Measurements from ENCODE around the gene INTS14. TPM values are rescaled to one million over a fixed set of nuclear protein-coding genes. Genes with fewer than 3 reads are reported as not detected.

Gene INTS14
- total RNA-seq, 4 donors from 2014 or later = 30.6 to 38.4 (median 36.0) TPM

DNA sequence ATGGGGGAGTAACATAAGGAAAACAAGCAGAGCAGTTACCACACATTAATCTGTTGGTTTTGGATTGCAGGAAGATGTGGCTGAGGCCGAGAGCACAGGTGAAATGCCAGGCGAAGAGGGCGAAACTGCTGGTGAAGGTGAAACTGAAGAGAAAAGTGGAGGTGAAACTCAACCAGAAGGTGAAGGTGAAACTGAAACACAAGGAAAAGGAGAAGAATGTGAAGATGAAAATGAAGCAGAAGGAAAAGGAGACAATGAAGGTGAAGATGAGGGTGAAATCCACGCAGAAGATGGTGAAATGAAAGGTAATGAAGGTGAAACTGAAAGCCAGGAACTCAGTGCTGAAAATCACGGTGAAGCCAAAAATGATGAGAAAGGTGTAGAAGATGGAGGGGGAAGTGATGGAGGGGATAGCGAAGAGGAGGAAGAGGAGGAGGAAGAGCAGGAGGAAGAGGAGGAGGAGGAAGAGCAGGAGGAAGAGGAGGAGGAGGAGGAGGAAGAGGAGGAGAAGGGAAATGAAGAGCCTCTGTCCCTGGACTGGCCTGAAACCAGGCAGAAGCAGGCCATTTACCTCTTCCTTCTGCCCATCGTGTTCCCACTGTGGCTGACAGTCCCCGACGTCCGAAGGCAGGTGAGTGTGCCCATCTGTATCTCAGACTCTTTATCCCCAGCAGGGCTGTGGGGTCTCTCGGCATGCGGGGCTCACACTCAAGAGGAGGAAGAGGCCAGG is 39.5 kb upstream of the INTS14 start:
- 93% methylated on average over 11 to 12 of the region's 12 CpGs for WGBS, 2 donors
- Histone ChIP-seq H3K27ac (no peak overlapping the region), H3K27me3 (no peaks in the 10 kb centered on the region), H3K9me3 (no peaks in the 10 kb centered on the region), H3K36me3 (peaks cover 0 to 50% (median 0%) of the 10 kb centered on the region in 3 donors), H3K4me3 (no peak overlapping the region), H3K4me1 (no peaks in the 10 kb centered on the region)
- no peak for DNase-seq (ENCODE audit: low spot score in 2 of 2)
- TF ChIP-seq EP300 (IDR thresholded peaks at IDR 0.05) (no peak), CTCF (IDR thresholded peaks at IDR 0.05) (no peak), POLR2A (IDR thresholded peaks at IDR 0.05) (no peak)

GRCh38 chr15:65646486-65646885 is 35.6 kb upstream of the INTS14 start:
- no peaks in the 10 kb centered on the region for H3K9me3 ChIP-seq
- DNase-seq (ENCODE audit: low spot score in 2 of 2) = no peak
- no peak overlapping the region for H3K27ac ChIP-seq
- H3K27me3 ChIP-seq = no peaks in the 10 kb centered on the region
- no peaks in the 10 kb centered on the region for H3K4me1 ChIP-seq
- WGBS, 2 donors = 85 to 95% methylated on average over 4 of the region's 4 CpGs
- TF ChIP-seq EP300 (IDR thresholded peaks at IDR 0.05) (no peak), POLR2A (IDR thresholded peaks at IDR 0.05) (no peak), CTCF (IDR thresholded peaks at IDR 0.05) (no peak)
- no peak overlapping the region for H3K4me3 ChIP-seq
- peaks cover 0 to 23% (median 0%) of the 10 kb centered on the region in 3 donors for H3K36me3 ChIP-seq

DNA sequence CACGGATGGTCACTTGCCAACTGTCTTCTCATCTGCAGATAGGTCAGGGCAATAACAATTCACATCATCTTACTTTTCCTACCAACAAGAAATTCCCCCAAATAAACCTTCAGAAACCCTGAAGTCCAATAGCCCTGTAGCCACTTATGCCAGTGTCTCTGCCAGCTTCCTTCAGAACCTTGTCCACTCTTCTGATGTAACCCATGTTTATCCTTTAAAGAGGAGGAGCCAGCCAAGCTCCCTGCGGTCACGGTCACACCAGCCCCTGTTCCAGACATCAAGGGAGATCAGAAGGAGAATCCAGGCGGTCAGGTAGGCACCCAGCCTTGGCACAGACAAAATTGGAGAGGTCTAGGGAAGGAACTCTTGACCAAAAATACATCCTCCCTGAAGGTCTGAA is 34.5 kb upstream of the INTS14 start:
- 86 to 89% methylated on average over 4 of the region's 4 CpGs for WGBS, 2 donors

GRCh38 chr15:65644282-65644681 is 33.4 kb upstream of the INTS14 start:
- no peak for TF ChIP-seq EP300 (IDR thresholded peaks at IDR 0.05)
- no peak for TF ChIP-seq CTCF (IDR thresholded peaks at IDR 0.05)
- TF ChIP-seq POLR2A (IDR thresholded peaks at IDR 0.05) = no peak
- no peaks in the 10 kb centered on the region for H3K27me3 ChIP-seq
- no peak for DNase-seq (ENCODE audit: low spot score in 2 of 2)
- H3K9me3 ChIP-seq = no peaks in the 10 kb centered on the region
- H3K4me3 ChIP-seq = no peak overlapping the region
- 94 to 95% methylated on average over 4 of the region's 4 CpGs for WGBS, 2 donors
- H3K36me3 ChIP-seq = peaks cover 0 to 9% (median 0%) of the 10 kb centered on the region in 3 donors
- no peak overlapping the region for H3K27ac ChIP-seq
- H3K4me1 ChIP-seq = no peaks in the 10 kb centered on the region

More for the DNA sequence above, 34.5 kb upstream of the INTS14 start:
- H3K27me3 ChIP-seq = no peaks in the 10 kb centered on the region
- H3K9me3 ChIP-seq = no peaks in the 10 kb centered on the region
- peaks cover 0 to 12% (median 0%) of the 10 kb centered on the region in 3 donors for H3K36me3 ChIP-seq
- no peak overlapping the region for H3K4me3 ChIP-seq
- no peak overlapping the region for H3K27ac ChIP-seq
- TF ChIP-seq EP300 (IDR thresholded peaks at IDR 0.05) (no peak), POLR2A (IDR thresholded peaks at IDR 0.05) (no peak), CTCF (IDR thresholded peaks at IDR 0.05) (no peak)
- no peak for DNase-seq (ENCODE audit: low spot score in 2 of 2)
- H3K4me1 ChIP-seq = no peaks in the 10 kb centered on the region

GRCh38 chr15:65642594-65642993 is 31.7 kb upstream of the INTS14 start:
- DNase-seq (ENCODE audit: low spot score in 2 of 2) = no peak
- H3K36me3 ChIP-seq = peaks cover 0 to 9% (median 0%) of the 10 kb centered on the region in 3 donors
- H3K27me3 ChIP-seq = no peaks in the 10 kb centered on the region
- H3K4me1 ChIP-seq = peaks cover 0 to 8% (median 2%) of the 10 kb centered on the region in 4 donors
- no peak overlapping the region for H3K4me3 ChIP-seq
- no peak overlapping the region for H3K27ac ChIP-seq
- no peaks in the 10 kb centered on the region for H3K9me3 ChIP-seq
- 74 to 87% methylated on average over 6 of the region's 6 CpGs for WGBS, 2 donors
- TF ChIP-seq POLR2A (IDR thresholded peaks at IDR 0.05) = no peak
- no peak for TF ChIP-seq CTCF (IDR thresholded peaks at IDR 0.05)
- no peak for TF ChIP-seq EP300 (IDR thresholded peaks at IDR 0.05)
